Endothelial cell of umbilical vein (primary cell): Measurements from ENCODE around the gene UHMK1. TPM values are rescaled to one million over a fixed set of nuclear protein-coding genes. Genes with fewer than 3 reads are reported as not detected.

Experiments
- BruUV-seq: library from RNA; stranded (reverse); fragments of 400-500 nt; replicated peaks from 2 replicates; lab custom pipeline; 2021; lab: Mats Ljungman, UMichigan
- CTCF ChIA-PET: fragments of 300-600, 350-600 bp; sonication (Branson Sonifier 250); formaldehyde crosslinking; loops from one replicate; lab custom pipeline; 2021; ENCODE audit warnings: antibody characterized with exemption, inconsistent platforms; lab: Charles Lee
- POLR2A ChIA-PET: fragments of 300-600, 350-600 bp; sonication (Branson Sonifier 250); formaldehyde crosslinking; loops from one replicate; lab custom pipeline; 2021; ENCODE audit warnings: antibody characterized with exemption, inconsistent platforms; lab: Charles Lee
- DNase-seq: peaks from one replicate; pipeline ENCODE4 v3.0.0-alpha.2; 2011; ENCODE audit warnings: low read depth, low spot score
- FAIRE-seq: peaks from 2 replicates; lab custom pipeline; 2011; peaks lifted over from hg19 to GRCh38; lab: Jason Lieb, UNC
- H2AFZ ChIP-seq: 2 replicates; pipeline ENCODE4 v1.6.0; 2012; ENCODE audit warnings: low read depth, low read length, control low read depth, inconsistent platforms
- H3K27ac ChIP-seq: 2 replicates; pipeline ENCODE4 v1.5.1; 2011; ENCODE audit warnings: low read depth, mild to moderate bottlenecking, control low read depth, low read length, moderate library complexity; ENCODE audit not compliant: insufficient read depth
- H3K27me3 ChIP-seq, 2 experiments: 2 replicates each; pipeline versions ENCODE4 v1.6.0 to v1.6.1; 2011; ENCODE audit warnings: low read length in 2 of 2, mixed read lengths in 1 of 2; ENCODE audit not compliant: control insufficient read depth in 2 of 2, insufficient read depth in 2 of 2
- H3K36me3 ChIP-seq, 2 experiments: 2 replicates in 1 of 2; 3 replicates in 1 of 2; pipeline ENCODE4 v1.5.1; 2011; ENCODE audit warnings: low read length in 2 of 2, mild to moderate bottlenecking in 1 of 2, moderate library complexity in 1 of 2; ENCODE audit not compliant: control insufficient read depth in 2 of 2, insufficient read depth in 2 of 2; ENCODE audit errors: extremely low read depth in 1 of 2
- H3K4me1 ChIP-seq: 3 replicates; pipeline ENCODE4 v1.5.1; 2011; ENCODE audit warnings: mild to moderate bottlenecking, low read length; ENCODE audit not compliant: control insufficient read depth, insufficient read depth; ENCODE audit errors: extremely low read depth
- H3K4me2 ChIP-seq: 2 replicates; pipeline ENCODE4 v1.6.1; 2011; ENCODE audit warnings: low read length, control low read depth, mixed read lengths; ENCODE audit not compliant: insufficient read depth
- H3K4me3 ChIP-seq, 3 experiments: fragments of 200-600 bp in 1 of 3; sonication (generic), shearing (Covaris generic) in 1 of 3; replicated peaks in 1 of 3; 2 replicates each; pipeline ENCODE4 v1.5.1; 2011 to 2016; ENCODE audit warnings: control low read depth in 3 of 3, low read length in 3 of 3, mild to moderate bottlenecking in 2 of 3, inconsistent platforms in 1 of 3, low read depth in 1 of 3, moderate library complexity in 1 of 3; ENCODE audit not compliant: insufficient read depth in 1 of 3
- H3K79me2 ChIP-seq: 2 replicates; pipeline ENCODE4 v1.6.0; 2012; ENCODE audit warnings: low read length, inconsistent platforms; ENCODE audit not compliant: control insufficient read depth, insufficient read depth
- H3K9ac ChIP-seq: replicated peaks from 2 replicates; pipeline ENCODE3; 2011; ENCODE audit warnings: low read length, control low read depth; ENCODE audit not compliant: insufficient read depth; ENCODE audit errors: extremely low read depth
- H3K9me1 ChIP-seq: replicated peaks from 3 replicates; pipeline ENCODE4 v1.6.0; 2011; ENCODE audit warnings: mild to moderate bottlenecking, low read length; ENCODE audit not compliant: control insufficient read depth, insufficient read depth; ENCODE audit errors: extremely low read depth
- H3K9me3 ChIP-seq: replicated peaks from 2 replicates; pipeline ENCODE4 v1.5.1; 2012; ENCODE audit warnings: low read length, inconsistent platforms; ENCODE audit not compliant: control insufficient read depth, insufficient read depth
- H4K20me1 ChIP-seq: replicated peaks from 2 replicates; pipeline ENCODE3; 2011; ENCODE audit warnings: mild to moderate bottlenecking, low read length; ENCODE audit not compliant: control insufficient read depth, insufficient read depth; ENCODE audit errors: extremely low read depth
- CTCF ChIP-seq, 2 donors: IDR thresholded peaks; 1 replicate in 1 of 2; 2 replicates in 1 of 2; pipeline ENCODE4 v1.5.1; 2011; ENCODE audit warnings: low read length in 2 of 2, mild to moderate bottlenecking in 2 of 2, moderate library complexity in 2 of 2, control low read depth in 1 of 2, inconsistent platforms in 1 of 2, low read depth in 1 of 2; ENCODE audit not compliant: insufficient read depth in 1 of 2; ENCODE audit errors: extremely low read depth in 1 of 2
- EZH2 ChIP-seq: IDR thresholded peaks from 2 replicates; pipeline ENCODE4 v1.6.1; 2012; ENCODE audit warnings: borderline replicate concordance, low read depth, mild to moderate bottlenecking, moderate library complexity, low read length, inconsistent platforms; ENCODE audit not compliant: severe bottlenecking
- FOS ChIP-seq: IDR thresholded peaks from 2 replicates; pipeline ENCODE4 v1.6.1; 2011; ENCODE audit warnings: mild to moderate bottlenecking, low read length, moderate library complexity, borderline replicate concordance; ENCODE audit not compliant: insufficient read depth
- GATA2 ChIP-seq: IDR thresholded peaks from 2 replicates; pipeline ENCODE4 v1.7.0; 2011; ENCODE audit warnings: low read depth, mild to moderate bottlenecking, moderate library complexity, mixed read lengths, low read length; ENCODE audit not compliant: insufficient read length, insufficient read depth
- JUN ChIP-seq: IDR thresholded peaks from 2 replicates; pipeline ENCODE4 v1.6.1; 2011; ENCODE audit warnings: borderline replicate concordance, low read depth; ENCODE audit not compliant: insufficient read length, insufficient read depth
- MYC ChIP-seq: IDR thresholded peaks from one replicate; pipeline ENCODE4 v1.6.1; 2011; ENCODE audit warnings: mild to moderate bottlenecking, low read depth, low read length
- POLR2A ChIP-seq: IDR thresholded peaks from 2 replicates; pipeline ENCODE4 v1.6.1; 2012; ENCODE audit warnings: low read depth, mild to moderate bottlenecking, control low read depth, low read length
- POLR2AphosphoS5 ChIP-seq: IDR thresholded peaks from 2 replicates; pipeline ENCODE4 v1.6.1; 2012; ENCODE audit warnings: low read depth, mild to moderate bottlenecking, control low read depth, low read length, moderate library complexity; ENCODE audit not compliant: insufficient read depth
- dilution Hi-C: fragments of 300-500 bp; cut with MboI; formaldehyde crosslinking; loops from one replicate; pipeline ENCODE4 v1.15.0; 2019; ENCODE audit warnings: low sequenced_read_pairs; ENCODE audit not compliant: extremely low pct_ligation_motif_present
- intact Hi-C: fragments of 100-400 bp; cut with micrococcal nuclease; formaldehyde crosslinking; loops from one replicate; pipeline ENCODE4 v1.10.0; 2022
- polyA plus RNA-seq, 4 experiments: library from polyadenylated mRNA; depleted of rRNA in 3 of 4; stranded (reverse) in 3 of 4; unstranded in 1 of 4; fragments of >200 nt; gene quantifications; 2 replicates each; pipeline versions ENCODE4 v1.2.1 to v1.2.3, GENCODE V29; 2011 to 2012; ENCODE audit warnings: missing spikeins in 1 of 4
- total RNA-seq: library from RNA; stranded (reverse); gene quantifications from 2 replicates; pipeline ENCODE4 v1.2.3, GENCODE V29; 2021
- TF ChIP-seq, protein P1 (sequence below): IDR thresholded peaks from 2 replicates; pipeline ENCODE4 v1.6.1; 2011; ENCODE audit not compliant: insufficient read depth, insufficient read length

UHMK1 gene
- total and polyA plus RNA-seq, 2 donors (not counting 3 experiments of a cell fraction or from before 2014, with no cell fraction given): 9.2 to 35.0 TPM

- Histone ChIP-seq H3K4me2 (peak overlapping the region; percentile 70), H3K9me3 (no peaks in the 10 kb centered on the region), H3K9ac (peak overlapping the region; percentile 51), H3K27me3 (no peaks in the 10 kb centered on the region), H2AFZ (peak overlapping the region; percentile 68), H3K9me1 (no peaks in the 10 kb centered on the region), H3K4me3 (no peak overlapping the region), H3K79me2 (no peaks in the 10 kb centered on the region), H3K27ac (peak overlapping the region; percentile 83), H3K36me3 (no peaks in the 10 kb centered on the region), H4K20me1 (no peaks in the 10 kb centered on the region), H3K4me1 (peaks cover 50% of the 10 kb centered on the region)
- dilution Hi-C loops (no loop called here), intact Hi-C loops (no loop called here)
- TF ChIP-seq, protein P1, sequence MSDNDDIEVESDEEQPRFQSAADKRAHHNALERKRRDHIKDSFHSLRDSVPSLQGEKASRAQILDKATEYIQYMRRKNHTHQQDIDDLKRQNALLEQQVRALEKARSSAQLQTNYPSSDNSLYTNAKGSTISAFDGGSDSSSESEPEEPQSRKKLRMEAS: no peak
- TF ChIP-seq JUN (peak; percentile 60), POLR2AphosphoS5 (peak; percentile 49), CTCF (IDR thresholded peaks at IDR 0.05; ENCODE audit: extremely low read depth in 1 of 2, insufficient read depth in 1 of 2, low read depth in 1 of 2, low read length in 2 of 2) (no peak), POLR2A (no peak), EZH2 (no peak), FOS (peak; percentile 85), GATA2 (no peak), MYC (no peak)
- BruUV-seq: no TSS peak
- CTCF ChIA-PET: interaction anchor here (0.8 to 1.8 kb wide), 5 partner anchors 11 to 24 kb away, joined by 3 to 5 read pairs (median 3); no protein-coding TSS in a partner anchor
- POLR2A ChIA-PET: interaction anchor here (0.7 to 1.2 kb wide), 5 partner anchors 10 to 295 kb away, joined by 3 to 4 read pairs (median 4); partner anchors contain the start of gene UAP1
- DNase-seq: peak; percentile 92
- peak; percentile 85 for FAIRE-seq
Measured at GRCh38 chr1:162541619-162542141, 44.1 kb downstream of the UHMK1 start.
